ENCODE data around the gene IL23A.

Gene IL23A, protein sequence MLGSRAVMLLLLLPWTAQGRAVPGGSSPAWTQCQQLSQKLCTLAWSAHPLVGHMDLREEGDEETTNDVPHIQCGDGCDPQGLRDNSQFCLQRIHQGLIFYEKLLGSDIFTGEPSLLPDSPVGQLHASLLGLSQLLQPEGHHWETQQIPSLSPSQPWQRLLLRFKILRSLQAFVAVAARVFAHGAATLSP

DNA sequence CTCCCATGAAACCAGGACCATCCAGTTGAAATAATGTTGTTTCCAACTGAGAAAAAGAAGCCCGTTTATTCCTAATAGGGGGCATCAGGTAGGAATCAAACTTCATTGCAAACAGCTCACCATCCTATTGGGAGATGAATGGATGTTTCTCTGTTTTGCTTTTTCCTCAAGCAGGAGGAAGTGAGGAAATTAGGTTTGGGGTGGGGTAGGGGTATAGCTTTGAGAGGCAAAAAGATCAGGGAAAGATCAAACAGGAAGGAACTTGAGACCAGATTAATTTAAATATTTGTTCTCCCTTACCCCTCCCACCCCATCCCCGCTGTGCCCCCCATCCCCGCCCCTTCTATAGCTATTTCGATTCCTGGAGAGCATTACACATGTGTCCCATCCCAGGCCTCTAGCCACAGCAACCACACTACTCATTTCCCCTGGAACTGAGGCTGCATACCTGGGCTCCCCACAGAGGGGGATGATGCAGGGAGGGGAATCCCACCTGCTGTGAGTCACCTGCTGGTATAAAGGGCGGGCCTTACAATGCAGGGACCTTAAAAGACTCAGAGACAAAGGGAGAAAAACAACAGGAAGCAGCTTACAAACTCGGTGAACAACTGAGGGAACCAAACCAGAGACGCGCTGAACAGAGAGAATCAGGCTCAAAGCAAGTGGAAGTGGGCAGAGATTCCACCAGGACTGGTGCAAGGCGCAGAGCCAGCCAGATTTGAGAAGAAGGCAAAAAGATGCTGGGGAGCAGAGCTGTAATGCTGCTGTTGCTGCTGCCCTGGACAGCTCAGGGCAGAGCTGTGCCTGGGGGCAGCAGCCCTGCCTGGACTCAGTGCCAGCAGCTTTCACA, at the start of gene IL23A:
IL23A (plus strand) TSS at position 577 of the 850 bp plus-strand sequence; CDS start at position 738, 161 bp downstream.
- H3K4me1 ChIP-seq (ENCODE audit: control insufficient read depth, insufficient read depth, low read length): peaks cover 5% of the 10 kb centered on the region
- DNase-seq (ENCODE audit: low read depth): no peak
- no peak within 1 kb of the TSS for H3K4me3 ChIP-seq (ENCODE audit: low read length)

DNA sequence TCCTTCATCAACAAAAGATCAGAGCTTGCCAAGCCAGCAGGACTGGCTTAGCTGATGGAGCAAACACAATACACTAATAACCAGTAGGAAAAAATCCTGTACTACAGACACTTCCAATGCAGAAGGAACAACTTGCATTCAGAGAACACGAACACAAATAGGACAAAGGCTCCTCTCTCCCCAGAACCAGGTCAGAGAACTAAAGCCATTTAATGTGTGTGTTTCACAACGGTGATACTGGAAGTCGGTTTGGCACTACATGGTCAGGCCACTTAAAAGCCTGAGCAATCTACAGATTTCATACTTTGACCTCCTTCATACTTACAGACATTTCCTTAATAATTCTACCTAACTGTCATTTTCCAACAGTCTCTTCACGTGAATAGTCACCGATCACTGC, 44.9 kb upstream of the IL23A start:
- H3K9me3 ChIP-seq (ENCODE audit: control insufficient read depth, low read length): no peaks in the 10 kb centered on the region
- peaks cover 30% of the 10 kb centered on the region for H3K36me3 ChIP-seq (ENCODE audit: control insufficient read depth, insufficient read depth, low read length, severe bottlenecking)
- H3K27me3 ChIP-seq (replicated peaks; ENCODE audit: control insufficient read depth, insufficient read depth, low read length): no peaks in the 10 kb centered on the region

More for the DNA sequence above, at the start of gene IL23A:
- no peaks in the 10 kb centered on the region for H3K27me3 ChIP-seq (replicated peaks; ENCODE audit: control insufficient read depth, insufficient read depth, low read length)
- no peaks in the 10 kb centered on the region for H3K9me3 ChIP-seq (ENCODE audit: control insufficient read depth, low read length)
- H3K9ac ChIP-seq (ENCODE audit: low read length): no peak within 1 kb of the TSS
- peaks cover 25% of the 10 kb centered on the region for H3K36me3 ChIP-seq (ENCODE audit: control insufficient read depth, insufficient read depth, low read length, severe bottlenecking)

DNA sequence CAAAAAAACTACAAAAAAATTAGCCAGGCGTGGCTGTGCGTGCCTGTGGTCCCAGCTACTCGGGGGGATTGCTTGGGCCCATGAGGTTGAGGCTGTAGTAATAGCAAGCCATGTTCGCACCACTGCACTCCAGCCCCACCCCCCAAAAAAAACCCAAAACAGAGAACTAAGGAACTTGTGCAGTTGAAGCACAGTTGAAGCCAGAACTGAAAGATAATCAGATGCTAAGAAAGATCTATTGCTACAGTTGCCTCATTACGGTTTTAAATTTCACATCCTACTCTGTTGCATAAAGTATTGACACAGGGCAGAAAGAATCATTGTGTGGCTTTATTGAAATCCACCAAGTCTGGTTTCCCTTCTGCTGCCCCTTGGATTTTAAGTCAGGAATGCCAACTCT, 42.4 kb upstream of the IL23A start:
- Histone ChIP-seq H3K9ac (ENCODE audit: low read length) (peak overlapping the region; percentile 66), H3K4me3 (ENCODE audit: low read length) (peak overlapping the region; percentile 100), H3K36me3 (ENCODE audit: control insufficient read depth, insufficient read depth, low read length, severe bottlenecking) (peaks cover 13% of the 10 kb centered on the region), H3K9me3 (ENCODE audit: control insufficient read depth, low read length) (no peaks in the 10 kb centered on the region), H3K27me3 (replicated peaks; ENCODE audit: control insufficient read depth, insufficient read depth, low read length) (no peaks in the 10 kb centered on the region), H3K4me1 (ENCODE audit: control insufficient read depth, insufficient read depth, low read length) (peaks cover 55% of the 10 kb centered on the region)
- peak; percentile 40 for DNase-seq (ENCODE audit: low read depth)

More for the DNA sequence above, 44.9 kb upstream of the IL23A start:
- DNase-seq (ENCODE audit: low read depth): no peak
- Histone ChIP-seq H3K4me1 (ENCODE audit: control insufficient read depth, insufficient read depth, low read length) (peaks cover 48% of the 10 kb centered on the region), H3K9ac (ENCODE audit: low read length) (peak overlapping the region; percentile 62), H3K4me3 (ENCODE audit: low read length) (no peak overlapping the region)

DNA sequence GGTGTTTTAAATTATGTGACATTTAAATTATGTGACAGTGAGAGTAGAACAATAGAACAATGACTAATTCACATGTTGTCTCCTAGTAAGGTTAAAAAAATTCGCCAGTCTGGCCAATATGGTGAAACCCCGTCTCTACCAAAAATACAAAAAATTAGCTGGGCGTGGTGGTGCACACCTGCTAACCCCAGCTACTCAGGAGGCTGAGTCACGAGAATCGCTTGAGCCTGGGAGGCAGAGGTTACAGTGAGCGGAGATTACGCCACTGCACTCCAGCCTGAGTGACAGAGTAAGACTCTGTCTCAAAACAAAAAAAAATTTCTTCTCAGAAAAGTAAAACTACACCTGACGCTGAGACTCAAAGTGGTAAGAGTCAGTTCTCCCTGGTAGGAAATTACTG, 41.3 kb upstream of the IL23A start:
- H3K4me1 ChIP-seq (ENCODE audit: control insufficient read depth, insufficient read depth, low read length): peaks cover 53% of the 10 kb centered on the region
- no peaks in the 10 kb centered on the region for H3K27me3 ChIP-seq (replicated peaks; ENCODE audit: control insufficient read depth, insufficient read depth, low read length)
- no peaks in the 10 kb centered on the region for H3K9me3 ChIP-seq (ENCODE audit: control insufficient read depth, low read length)
- peaks cover 12% of the 10 kb centered on the region for H3K36me3 ChIP-seq (ENCODE audit: control insufficient read depth, insufficient read depth, low read length, severe bottlenecking)
- peak overlapping the region; percentile 100 for H3K9ac ChIP-seq (ENCODE audit: low read length)
- no peak for DNase-seq (ENCODE audit: low read depth)
- peak overlapping the region; percentile 100 for H3K4me3 ChIP-seq (ENCODE audit: low read length)

DNA sequence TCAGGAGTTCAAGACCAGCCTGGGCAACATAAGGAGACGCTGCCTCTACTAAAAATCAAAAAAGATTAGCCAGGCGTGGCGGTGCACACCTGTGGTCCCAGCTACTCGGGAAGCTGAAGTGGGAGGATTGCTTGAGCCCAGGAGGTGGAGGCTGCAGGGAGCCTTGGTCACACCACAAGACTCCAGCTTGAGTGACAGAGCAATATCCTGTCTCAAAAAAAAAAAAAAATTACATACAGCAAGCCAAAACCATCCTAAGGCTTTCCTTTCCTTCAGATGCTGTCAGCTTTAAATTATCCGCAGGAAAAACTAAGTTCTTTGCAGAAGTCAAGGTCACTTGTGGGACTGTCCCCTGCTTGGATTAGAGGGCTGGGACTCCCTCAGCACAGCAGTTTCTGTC, 39.9 kb upstream of the IL23A start:
- peaks cover 48% of the 10 kb centered on the region for H3K4me1 ChIP-seq (ENCODE audit: control insufficient read depth, insufficient read depth, low read length)
- H3K4me3 ChIP-seq (ENCODE audit: low read length): peak overlapping the region; percentile 100
- peaks cover 12% of the 10 kb centered on the region for H3K36me3 ChIP-seq (ENCODE audit: control insufficient read depth, insufficient read depth, low read length, severe bottlenecking)
- no peaks in the 10 kb centered on the region for H3K9me3 ChIP-seq (ENCODE audit: control insufficient read depth, low read length)
- H3K9ac ChIP-seq (ENCODE audit: low read length): peak overlapping the region; percentile 100
- no peak for DNase-seq (ENCODE audit: low read depth)
- no peaks in the 10 kb centered on the region for H3K27me3 ChIP-seq (replicated peaks; ENCODE audit: control insufficient read depth, insufficient read depth, low read length)

DNA sequence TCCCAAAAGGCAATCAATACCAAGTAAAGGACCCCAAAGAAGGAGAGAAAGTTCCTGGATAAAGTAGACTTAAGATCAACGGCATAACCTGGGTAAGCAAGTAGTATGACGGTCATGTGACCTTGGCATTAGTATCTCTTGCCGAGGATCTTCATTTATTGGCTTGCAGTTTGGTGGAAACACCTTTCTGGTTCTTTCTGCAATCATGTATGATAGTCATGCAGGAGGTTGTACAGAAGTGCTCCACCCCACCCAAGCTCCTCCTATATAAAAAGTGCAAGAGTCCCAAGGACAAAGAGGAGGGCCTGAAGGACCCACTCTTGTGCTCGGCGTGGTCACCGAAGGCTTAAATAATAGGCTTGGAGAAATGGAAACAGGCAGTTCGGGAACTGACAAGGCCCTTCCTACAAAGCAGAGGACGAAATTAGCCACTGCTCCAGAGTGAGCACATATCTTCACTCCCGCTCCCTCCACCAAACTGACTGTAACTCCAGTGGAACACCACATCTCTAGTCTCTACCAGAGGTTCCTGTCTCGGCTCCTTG, 39.3 kb upstream of the IL23A start:
- Histone ChIP-seq H3K9me3 (ENCODE audit: control insufficient read depth, low read length) (no peaks in the 10 kb centered on the region), H3K36me3 (ENCODE audit: control insufficient read depth, insufficient read depth, low read length, severe bottlenecking) (peaks cover 18% of the 10 kb centered on the region), H3K27me3 (replicated peaks; ENCODE audit: control insufficient read depth, insufficient read depth, low read length) (no peaks in the 10 kb centered on the region), H3K4me3 (ENCODE audit: low read length) (peak overlapping the region; percentile 100), H3K9ac (ENCODE audit: low read length) (peak overlapping the region; percentile 100), H3K4me1 (ENCODE audit: control insufficient read depth, insufficient read depth, low read length) (peaks cover 48% of the 10 kb centered on the region)
- DNase-seq (ENCODE audit: low read depth): no peak

DNA sequence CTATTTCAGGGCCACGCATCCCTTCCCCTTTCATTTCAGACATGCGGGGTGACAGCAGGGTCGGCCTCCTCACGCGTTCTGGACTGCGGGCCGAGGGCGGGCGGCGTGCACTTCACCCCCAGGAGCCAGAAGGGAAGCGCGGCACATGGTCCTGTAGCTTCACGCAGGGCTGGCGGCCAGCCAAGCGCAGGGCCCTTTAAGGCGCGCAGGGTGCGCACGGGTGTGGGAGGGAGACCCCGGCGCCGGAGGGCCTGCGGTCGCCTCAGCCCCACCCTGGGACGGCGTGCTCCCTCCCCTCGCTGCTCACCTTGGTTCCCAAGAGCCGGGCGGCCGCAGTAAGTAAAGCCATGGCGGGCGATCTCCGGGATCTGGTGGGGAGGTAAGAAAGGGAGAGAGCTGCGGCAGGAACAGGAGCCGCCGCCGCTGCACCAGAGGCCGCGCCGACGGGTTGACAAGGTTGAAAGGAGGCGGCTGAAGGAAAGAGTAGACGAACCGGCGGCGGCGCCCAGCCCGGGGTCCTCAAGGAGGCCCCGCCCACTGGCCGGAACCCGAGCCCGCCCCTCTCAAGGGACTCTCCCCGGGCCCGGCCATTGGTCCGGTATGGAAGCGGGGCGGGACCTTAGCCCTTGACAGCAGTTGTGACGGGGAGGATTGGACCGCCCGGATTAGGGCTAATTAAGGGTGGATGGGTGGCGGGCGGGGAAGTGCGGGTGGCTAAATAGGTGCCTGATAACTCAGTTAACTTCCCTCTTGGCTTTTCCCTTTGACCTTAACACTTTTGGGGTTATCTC, 38.6 kb upstream of the IL23A start, which contains the start of gene CS:
CS (minus strand) TSS at position 478 of the 791 bp plus-strand sequence; CDS start at position 349, 129 bp downstream.
- no peaks in the 10 kb centered on the region for H3K27me3 ChIP-seq (replicated peaks; ENCODE audit: control insufficient read depth, insufficient read depth, low read length)
- peaks cover 48% of the 10 kb centered on the region for H3K4me1 ChIP-seq (ENCODE audit: control insufficient read depth, insufficient read depth, low read length)
- peak within 1 kb of the TSS; percentile 100 for H3K9ac ChIP-seq (ENCODE audit: low read length)
- DNase-seq (ENCODE audit: low read depth): peak; percentile 100
- peaks cover 21% of the 10 kb centered on the region for H3K36me3 ChIP-seq (ENCODE audit: control insufficient read depth, insufficient read depth, low read length, severe bottlenecking)
- peak within 1 kb of the TSS; percentile 100 for H3K4me3 ChIP-seq (ENCODE audit: low read length)
- H3K9me3 ChIP-seq (ENCODE audit: control insufficient read depth, low read length): no peaks in the 10 kb centered on the region

DNA sequence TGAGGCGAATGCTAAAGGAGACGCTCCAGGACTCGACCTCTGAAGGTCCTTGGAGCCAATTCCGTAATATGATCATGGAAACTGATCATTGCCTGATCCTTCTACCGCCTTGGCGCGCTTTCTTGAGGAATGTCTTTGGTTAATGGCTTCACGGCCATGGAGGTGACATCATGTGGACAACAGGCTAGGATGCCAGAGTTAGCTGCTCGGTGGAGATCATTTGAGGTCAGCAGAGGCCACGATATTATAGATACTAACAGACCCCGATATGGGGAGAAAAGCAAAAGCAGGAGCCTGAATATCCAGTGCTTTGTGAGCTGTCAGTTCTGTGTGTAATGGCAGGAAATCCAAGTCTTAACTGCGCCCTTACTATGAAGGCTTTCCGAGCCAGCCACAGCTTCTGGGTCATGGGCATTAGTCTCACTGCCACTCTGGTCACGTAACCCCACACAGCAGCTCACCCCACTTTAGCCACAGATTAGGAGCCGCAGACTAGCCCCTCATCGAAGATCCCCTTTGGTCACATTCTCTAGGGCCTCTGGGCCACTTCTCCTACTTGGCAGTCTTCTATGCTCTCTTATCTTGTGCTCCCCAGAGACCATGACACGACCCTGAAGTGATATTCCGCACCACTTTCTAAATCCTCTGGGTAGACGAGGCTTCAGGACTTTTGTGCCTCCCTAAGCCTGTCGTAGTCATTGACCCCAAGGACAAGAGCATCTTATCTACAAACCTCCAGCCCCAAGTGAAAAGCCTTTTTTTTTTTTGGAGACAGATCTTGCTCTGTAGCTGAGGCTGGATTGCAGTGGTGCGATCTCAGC, 37.8 kb upstream of the IL23A start:
- Histone ChIP-seq H3K27me3 (replicated peaks; ENCODE audit: control insufficient read depth, insufficient read depth, low read length) (no peaks in the 10 kb centered on the region), H3K36me3 (ENCODE audit: control insufficient read depth, insufficient read depth, low read length, severe bottlenecking) (peaks cover 26% of the 10 kb centered on the region), H3K9ac (ENCODE audit: low read length) (peak overlapping the region; percentile 100), H3K4me3 (ENCODE audit: low read length) (peak overlapping the region; percentile 100), H3K4me1 (ENCODE audit: control insufficient read depth, insufficient read depth, low read length) (peaks cover 47% of the 10 kb centered on the region), H3K9me3 (ENCODE audit: control insufficient read depth, low read length) (no peaks in the 10 kb centered on the region)
- DNase-seq (ENCODE audit: low read depth): no peak

DNA sequence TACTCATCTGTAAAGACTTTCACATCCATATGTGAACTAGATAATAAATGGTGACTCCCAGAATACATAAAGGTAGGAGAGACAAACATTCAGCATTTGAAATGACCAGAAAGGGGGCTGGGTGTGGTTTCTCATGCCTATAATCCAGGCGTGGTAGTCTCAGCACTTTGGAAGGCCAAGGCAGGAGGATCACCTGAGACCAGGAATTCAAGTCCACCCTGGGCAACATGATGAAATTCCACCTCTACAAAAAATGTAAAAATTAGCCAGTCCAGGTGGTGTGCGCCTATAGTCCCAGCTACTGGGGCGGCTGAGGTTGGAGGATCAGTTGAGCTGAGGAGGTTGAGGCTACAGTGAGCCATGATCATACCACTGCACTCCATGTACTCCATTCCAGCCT, 34.4 kb upstream of the IL23A start:
- no peaks in the 10 kb centered on the region for H3K27me3 ChIP-seq (replicated peaks; ENCODE audit: control insufficient read depth, insufficient read depth, low read length)
- H3K36me3 ChIP-seq (ENCODE audit: control insufficient read depth, insufficient read depth, low read length, severe bottlenecking): peaks cover 43% of the 10 kb centered on the region
- no peaks in the 10 kb centered on the region for H3K9me3 ChIP-seq (ENCODE audit: control insufficient read depth, low read length)
- H3K4me1 ChIP-seq (ENCODE audit: control insufficient read depth, insufficient read depth, low read length): peaks cover 14% of the 10 kb centered on the region
- H3K9ac ChIP-seq (ENCODE audit: low read length): no peak overlapping the region
- DNase-seq (ENCODE audit: low read depth): no peak
- no peak overlapping the region for H3K4me3 ChIP-seq (ENCODE audit: low read length)

DNA sequence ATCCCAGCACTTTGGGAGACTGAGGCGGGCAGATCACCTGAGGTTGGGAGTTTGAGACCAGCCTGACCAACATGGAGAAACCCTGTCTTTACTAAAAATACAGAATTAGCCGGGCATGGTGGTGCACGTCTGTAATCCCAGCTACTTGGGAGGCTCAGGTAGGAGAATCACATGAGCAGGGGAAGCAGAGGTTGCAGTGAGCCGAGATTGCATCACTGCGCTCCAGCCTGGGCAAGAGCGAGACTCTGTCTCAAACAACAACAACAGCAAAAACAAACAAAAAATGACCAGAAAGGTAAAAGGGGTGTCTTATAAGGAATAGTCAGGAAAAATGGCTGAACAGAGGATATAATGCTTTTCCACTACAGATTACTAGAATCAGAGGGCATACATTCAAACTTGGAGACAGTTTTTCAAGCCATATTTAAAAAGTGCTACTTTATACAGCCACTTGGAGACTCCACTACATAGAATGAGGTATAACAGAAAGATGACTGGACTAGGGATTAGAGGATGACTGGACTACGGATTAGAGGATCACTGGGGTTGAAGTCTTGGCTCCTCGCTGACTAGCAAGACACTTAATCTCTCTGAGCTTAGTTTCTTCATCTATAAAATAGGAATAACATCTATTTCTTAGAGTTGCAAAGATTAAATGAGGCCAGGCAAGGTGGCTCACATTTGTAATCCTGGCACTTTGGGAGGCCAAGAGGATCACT, 33.7 kb upstream of the IL23A start:
- Histone ChIP-seq H3K27me3 (replicated peaks; ENCODE audit: control insufficient read depth, insufficient read depth, low read length) (no peaks in the 10 kb centered on the region), H3K36me3 (ENCODE audit: control insufficient read depth, insufficient read depth, low read length, severe bottlenecking) (peaks cover 48% of the 10 kb centered on the region), H3K9ac (ENCODE audit: low read length) (no peak overlapping the region), H3K4me1 (ENCODE audit: control insufficient read depth, insufficient read depth, low read length) (peaks cover 14% of the 10 kb centered on the region), H3K9me3 (ENCODE audit: control insufficient read depth, low read length) (no peaks in the 10 kb centered on the region), H3K4me3 (ENCODE audit: low read length) (no peak overlapping the region)
- DNase-seq (ENCODE audit: low read depth): no peak

Measured in adipocyte (in vitro differentiated cells).